Panc1 (cell line): Measurements from ENCODE around the gene NCKAP5L. TPM values are rescaled to one million over a fixed set of nuclear protein-coding genes. Genes with fewer than 3 reads are reported as not detected.

ENCODE experiments used
- ATAC-seq: fragments of 200-7000 bp; cut with Tn5 transposase; 2 replicates; pipeline ENCODE4 v1.9.1; 2020; ENCODE audit warnings: mild to moderate bottlenecking, moderate library complexity
- BruUV-seq: library from RNA; stranded (reverse); fragments of 400-500 nt; replicated peaks from 2 replicates; lab custom pipeline; 2021; lab: Mats Ljungman, UMichigan
- CTCF ChIA-PET: fragments of 300-600 bp; sonication (Branson Sonifier 250); formaldehyde crosslinking; loops from one replicate; lab custom pipeline; 2022; ENCODE audit warnings: antibody characterized with exemption; lab: Charles Lee
- POLR2A ChIA-PET: fragments of 300-600 bp; sonication (Branson Sonifier 250); formaldehyde crosslinking; loops from one replicate; lab custom pipeline; 2022; ENCODE audit warnings: antibody characterized with exemption; lab: Charles Lee
- DNase-seq: peaks from one replicate; pipeline ENCODE4 v3.0.0-alpha.2; 2010; ENCODE audit warnings: low read depth, low spot score
- H3K27ac ChIP-seq: 2 replicates; pipeline ENCODE4 v1.5.1; 2011; ENCODE audit warnings: mild to moderate bottlenecking, low read length, inconsistent platforms
- H3K27me3 ChIP-seq: fragments of 200-500 bp; sonication (Bioruptor generic); 2 replicates; pipeline ENCODE4 v1.6.0; 2014; ENCODE audit warnings: low read length, inconsistent platforms; ENCODE audit not compliant: control insufficient read depth, insufficient read depth
- H3K36me3 ChIP-seq: fragments of 200-500 bp; sonication (Bioruptor generic); 2 replicates; pipeline ENCODE4 v1.5.1; 2014; ENCODE audit warnings: inconsistent platforms, mild to moderate bottlenecking, low read length, moderate library complexity; ENCODE audit not compliant: control insufficient read depth, insufficient read depth
- H3K4me1 ChIP-seq: 2 replicates; pipeline ENCODE4 v1.5.1; 2011; ENCODE audit warnings: inconsistent platforms, mild to moderate bottlenecking, low read length, moderate library complexity; ENCODE audit not compliant: control insufficient read depth, insufficient read depth
- H3K4me3 ChIP-seq, 2 experiments: 2 replicates each; pipeline ENCODE4 v1.5.1; 2011 to 2012; ENCODE audit warnings: low read depth in 2 of 2, low read length in 2 of 2, mild to moderate bottlenecking in 2 of 2, inconsistent platforms in 1 of 2, moderate library complexity in 1 of 2
- H3K9me3 ChIP-seq: fragments of 200-500 bp; sonication (Bioruptor generic); 2 replicates; pipeline ENCODE4 v1.5.1; 2014; ENCODE audit warnings: low read depth, mild to moderate bottlenecking, inconsistent platforms, low read length, moderate library complexity; ENCODE audit not compliant: control insufficient read depth, insufficient read depth
- POLR2AphosphoS5 ChIP-seq: IDR thresholded peaks from 2 replicates; pipeline ENCODE4 v1.6.1; 2012; ENCODE audit warnings: mild to moderate bottlenecking, low read depth, low read length, moderate library complexity
- REST ChIP-seq, 2 experiments: IDR thresholded peaks; 2 replicates each; pipeline ENCODE4 v1.6.1; 2011 to 2012; ENCODE audit warnings: low read depth in 2 of 2, control low read depth in 1 of 2, low read length in 1 of 2, mild to moderate bottlenecking in 1 of 2, moderate library complexity in 1 of 2; ENCODE audit not compliant: insufficient read depth in 1 of 2
- SIN3A ChIP-seq: IDR thresholded peaks from 2 replicates; pipeline ENCODE4 v1.6.1; 2012; ENCODE audit warnings: low read depth, mild to moderate bottlenecking, low read length, moderate library complexity, borderline replicate concordance; ENCODE audit not compliant: insufficient read depth
- TCF7L2 ChIP-seq: IDR thresholded peaks from 2 replicates; pipeline ENCODE4 v1.6.1; 2011; ENCODE audit warnings: mild to moderate bottlenecking, low read depth, low read length, inconsistent platforms
- in situ Hi-C: cut with HindIII; loops from 2 replicates; pipeline ENCODE4 v1.10.0; 2016; ENCODE audit warnings: low sequenced_read_pairs, low pct_unique_long_range_greater_than_20kb
- intact Hi-C: fragments of 100-400 bp; cut with micrococcal nuclease; formaldehyde crosslinking; loops from one replicate; pipeline ENCODE4 v1.10.0; 2022; ENCODE audit not compliant: unreplicated experiment
- total RNA-seq: library from RNA; stranded (reverse); gene quantifications from one replicate; pipeline ENCODE4 v1.2.1, GENCODE V29; 2021; ENCODE audit not compliant: unreplicated experiment
- TF ChIP-seq, protein P1 (sequence below): fragments of 450-650 bp; IDR thresholded peaks from 2 replicates; pipeline ENCODE4 v1.5.1; 2017; ENCODE audit warnings: mild to moderate bottlenecking

Gene NCKAP5L
- total RNA-seq, 1 experiment from 2014 or later = 17.3 TPM

- H3K36me3 ChIP-seq = 0 out of 2 replicates have a peak, but pooled peaks cover 2% of the 10 kb centered on the region
- POLR2A ChIA-PET = interaction anchor here (0.6 kb wide), 1 partner anchor 13 kb away, joined by 3 read pairs; no protein-coding TSS in a partner anchor
- in situ Hi-C loops (no loop called here), intact Hi-C loops (no loop called here)
- H3K27me3 ChIP-seq = no peaks in the 10 kb centered on the region
- H3K27ac ChIP-seq = no peak overlapping the region
- CTCF ChIA-PET = interaction anchor here (0.8 kb wide), 1 partner anchor 39 kb away, joined by 3 read pairs; no protein-coding TSS in a partner anchor
- no peaks in the 10 kb centered on the region for H3K4me1 ChIP-seq
- H3K9me3 ChIP-seq = no peaks in the 10 kb centered on the region
- ATAC-seq = no peak
- no peak overlapping the region for H3K4me3 ChIP-seq
- TF ChIP-seq, protein P1, sequence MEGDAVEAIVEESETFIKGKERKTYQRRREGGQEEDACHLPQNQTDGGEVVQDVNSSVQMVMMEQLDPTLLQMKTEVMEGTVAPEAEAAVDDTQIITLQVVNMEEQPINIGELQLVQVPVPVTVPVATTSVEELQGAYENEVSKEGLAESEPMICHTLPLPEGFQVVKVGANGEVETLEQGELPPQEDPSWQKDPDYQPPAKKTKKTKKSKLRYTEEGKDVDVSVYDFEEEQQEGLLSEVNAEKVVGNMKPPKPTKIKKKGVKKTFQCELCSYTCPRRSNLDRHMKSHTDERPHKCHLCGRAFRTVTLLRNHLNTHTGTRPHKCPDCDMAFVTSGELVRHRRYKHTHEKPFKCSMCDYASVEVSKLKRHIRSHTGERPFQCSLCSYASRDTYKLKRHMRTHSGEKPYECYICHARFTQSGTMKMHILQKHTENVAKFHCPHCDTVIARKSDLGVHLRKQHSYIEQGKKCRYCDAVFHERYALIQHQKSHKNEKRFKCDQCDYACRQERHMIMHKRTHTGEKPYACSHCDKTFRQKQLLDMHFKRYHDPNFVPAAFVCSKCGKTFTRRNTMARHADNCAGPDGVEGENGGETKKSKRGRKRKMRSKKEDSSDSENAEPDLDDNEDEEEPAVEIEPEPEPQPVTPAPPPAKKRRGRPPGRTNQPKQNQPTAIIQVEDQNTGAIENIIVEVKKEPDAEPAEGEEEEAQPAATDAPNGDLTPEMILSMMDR = no peak
- TF ChIP-seq TCF7L2 (no peak), REST (IDR thresholded peaks at IDR 0.05; ENCODE audit: insufficient read depth in 1 of 2, low read depth in 2 of 2, low read length in 1 of 2) (no peak), POLR2AphosphoS5 (no peak), SIN3A (no peak)
- DNase-seq = no peak
- no TSS peak for BruUV-seq
These were observed 27.6 kb downstream of the NCKAP5L start for GRCh38 chr12:49800421-49801140.

GRCh38 chr12:49798934-49799333 lies 29.3 kb downstream of the NCKAP5L start:
- Histone ChIP-seq H3K9me3 (no peaks in the 10 kb centered on the region), H3K4me3 (no peak overlapping the region), H3K27me3 (no peaks in the 10 kb centered on the region), H3K4me1 (no peaks in the 10 kb centered on the region), H3K36me3 (no peaks in the 10 kb centered on the region), H3K27ac (no peak overlapping the region)
- in situ Hi-C loops (no loop called here), intact Hi-C loops (no loop called here)
- ATAC-seq (no peak), DNase-seq (no peak)
- no peak for TF ChIP-seq SIN3A
- TF ChIP-seq, protein P1 = no peak
- no peak for TF ChIP-seq TCF7L2
- no peak for TF ChIP-seq POLR2AphosphoS5
- CTCF ChIA-PET = no interaction called here
- no TSS peak for BruUV-seq
- POLR2A ChIA-PET = no interaction called here
